Right lobe of liver (tissue), 6 donors: ENCODE data around the gene MRPS6. TPM values are rescaled to one million over a fixed set of nuclear protein-coding genes. Genes with fewer than 3 reads are reported as not detected.
A peak's percentile ranks its signal among the peaks of the same experiment; 100 is the strongest.

Experiments used
- ATAC-seq, 4 donors: fragments of 200-7000 bp; cut with Tn5 transposase; one replicate each; pipeline ENCODE4 v1.9.1; 2020; ENCODE audit warnings: mild to moderate bottlenecking in 4 of 4, moderate library complexity in 4 of 4
- DNase-seq, 3 donors: peaks; one replicate each; pipeline ENCODE4 v3.0.0-alpha.2; 2020
- H3K27ac ChIP-seq, 3 donors: fragments of 200-600 bp; one replicate each; pipeline ENCODE4 v1.8.0; 2022
- H3K27me3 ChIP-seq, 2 donors: fragments of 200-600 bp; one replicate each; pipeline ENCODE4 v1.8.0; 2022
- H3K36me3 ChIP-seq, 4 donors: fragments of 200-600 bp; sonication (generic) in 1 of 4; one replicate each; pipeline versions ENCODE4 v1.5.1 to v1.8.0; 2017 to 2022; ENCODE audit warnings: control low read depth in 1 of 4
- H3K4me1 ChIP-seq, 4 donors: fragments of 200-600 bp; sonication (generic) in 1 of 4; one replicate each; pipeline versions ENCODE4 v1.5.1 to v1.8.0; 2017 to 2022; ENCODE audit warnings: control low read depth in 1 of 4
- H3K4me3 ChIP-seq, 3 donors: fragments of 200-600 bp; one replicate each; pipeline ENCODE4 v1.8.0; 2022
- H3K9me3 ChIP-seq, 4 donors: fragments of 200-600 bp; sonication (generic) in 1 of 4; one replicate each; pipeline versions ENCODE4 v1.5.1 to v1.8.0; 2017 to 2022; ENCODE audit warnings: control low read depth in 1 of 4
- POLR2A ChIP-seq: fragments of 450-650 bp; IDR thresholded peaks from one replicate; pipeline ENCODE4 v1.6.1; 2017; ENCODE audit warnings: antibody characterized with exemption, mild to moderate bottlenecking
- WGBS: methylation state at CpG from one replicate; pipeline ENCODE4 v1.1.6; 2018; ENCODE audit warnings: low coverage, low lambda C conversion rate; ENCODE audit not compliant: insufficient coverage; ENCODE audit errors: missing lambda C conversion rate; 5-methylcytosine and 5-hydroxymethylcytosine counted together
- intact Hi-C, 2 donors: fragments of 100-400 bp; cut with DNase I; formaldehyde crosslinking; loops; one replicate each; pipeline versions ENCODE4 v1.11.2 to v1.14.1; 2022
- total RNA-seq, 6 experiments: library from RNA; depleted of rRNA in 2 of 6; stranded (reverse); fragments of >200 nt in 2 of 6; fragmentation: NEBNext Ultra II Directional in 3 of 6; extraction: Animal tissue kit (Norgen Biotek cat#: 25700) in 3 of 6; gene quantifications; one replicate each; pipeline versions ENCODE4 v1.1.0 to v1.2.4, GENCODE V29; 2016 to 2023
- TF ChIP-seq, protein P1 (sequence below), 4 donors: fragments of 200-600 bp in 3 of 4; fragments of 450-650 bp in 1 of 4; IDR thresholded peaks; one replicate each; pipeline versions ENCODE4 v1.5.1 to v1.8.0; 2016 to 2022; ENCODE audit warnings: antibody characterized with exemption in 4 of 4, mild to moderate bottlenecking in 2 of 4
- donor health status: DM: no; HTN: yes; CAD: no.
- donor health status: DM: no; HTN: no; CAD: no.
- donor health status: DM: no; HTN: no; CAD: no.
- donor health status: DM: no; HTN: yes; CAD: no.
- donor health status: DM: no; HTN: yes; CAD: no.

The MRPS6 gene
- total RNA-seq, 6 experiments from 2014 or later, result 16.0 to 30.0 (median 24.5) TPM

DNA sequence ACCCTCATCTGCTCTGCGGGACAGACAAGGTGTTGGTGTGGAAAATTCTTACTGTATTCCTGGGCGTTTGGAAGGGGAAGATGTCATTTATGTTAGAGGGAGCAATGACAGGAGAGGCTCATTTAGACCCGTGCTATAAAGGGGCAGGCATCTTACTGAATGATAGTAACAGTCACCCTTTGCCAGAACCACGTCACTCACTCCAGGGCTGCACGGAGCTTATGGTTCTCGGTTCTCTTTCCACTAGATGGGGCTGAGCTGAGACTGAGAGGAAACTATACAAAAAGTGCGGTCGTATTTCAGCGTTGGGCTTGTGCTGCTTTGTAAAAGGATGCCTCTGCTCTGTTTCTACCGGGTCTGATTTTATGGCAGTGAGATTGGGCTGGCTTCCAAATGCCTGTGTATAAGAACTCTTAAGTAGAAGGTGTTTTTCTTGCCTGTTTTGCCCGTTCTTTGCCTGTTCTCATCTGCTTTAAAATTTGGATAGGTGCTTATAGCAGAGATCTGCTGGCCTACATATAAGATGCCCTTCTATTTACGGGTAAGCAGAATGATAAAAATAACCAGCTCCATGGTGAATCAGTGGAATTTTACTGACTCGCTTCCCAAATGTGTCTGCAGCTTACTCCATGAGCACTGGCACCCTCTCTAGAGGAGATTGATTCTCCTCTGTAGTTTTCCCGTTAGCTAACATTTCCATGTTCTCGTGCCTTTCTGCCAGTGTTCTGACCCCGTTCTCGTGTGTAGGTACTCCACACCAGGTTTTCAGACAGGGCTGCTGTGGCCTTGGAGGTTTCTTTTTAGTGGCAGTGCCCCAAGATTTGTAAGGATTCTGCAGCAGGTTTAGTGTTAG, 55.9 kb downstream of the MRPS6 start:
- Histone ChIP-seq H3K36me3 (peaks cover 0 to 7% (median 0%) of the 10 kb centered on the region in 4 donors), H3K27ac (no peak overlapping the region), H3K9me3 (no peaks in the 10 kb centered on the region), H3K27me3 (no peaks in the 10 kb centered on the region), H3K4me3 (no peak overlapping the region), H3K4me1 (peaks cover 0 to 5% (median 0%) of the 10 kb centered on the region in 4 donors)
- TF ChIP-seq, protein P1, sequence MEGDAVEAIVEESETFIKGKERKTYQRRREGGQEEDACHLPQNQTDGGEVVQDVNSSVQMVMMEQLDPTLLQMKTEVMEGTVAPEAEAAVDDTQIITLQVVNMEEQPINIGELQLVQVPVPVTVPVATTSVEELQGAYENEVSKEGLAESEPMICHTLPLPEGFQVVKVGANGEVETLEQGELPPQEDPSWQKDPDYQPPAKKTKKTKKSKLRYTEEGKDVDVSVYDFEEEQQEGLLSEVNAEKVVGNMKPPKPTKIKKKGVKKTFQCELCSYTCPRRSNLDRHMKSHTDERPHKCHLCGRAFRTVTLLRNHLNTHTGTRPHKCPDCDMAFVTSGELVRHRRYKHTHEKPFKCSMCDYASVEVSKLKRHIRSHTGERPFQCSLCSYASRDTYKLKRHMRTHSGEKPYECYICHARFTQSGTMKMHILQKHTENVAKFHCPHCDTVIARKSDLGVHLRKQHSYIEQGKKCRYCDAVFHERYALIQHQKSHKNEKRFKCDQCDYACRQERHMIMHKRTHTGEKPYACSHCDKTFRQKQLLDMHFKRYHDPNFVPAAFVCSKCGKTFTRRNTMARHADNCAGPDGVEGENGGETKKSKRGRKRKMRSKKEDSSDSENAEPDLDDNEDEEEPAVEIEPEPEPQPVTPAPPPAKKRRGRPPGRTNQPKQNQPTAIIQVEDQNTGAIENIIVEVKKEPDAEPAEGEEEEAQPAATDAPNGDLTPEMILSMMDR (IDR thresholded peaks at IDR 0.05), result peak in 1 of 4 donors; percentile 10
- TF ChIP-seq POLR2A, result no peak
- intact Hi-C loops, result no loop called here
- ATAC-seq (peak; percentile 29 to 61 (median 50)), DNase-seq (no peak)
- WGBS, result 64% methylated on average over 13 of the region's 17 CpGs

DNA sequence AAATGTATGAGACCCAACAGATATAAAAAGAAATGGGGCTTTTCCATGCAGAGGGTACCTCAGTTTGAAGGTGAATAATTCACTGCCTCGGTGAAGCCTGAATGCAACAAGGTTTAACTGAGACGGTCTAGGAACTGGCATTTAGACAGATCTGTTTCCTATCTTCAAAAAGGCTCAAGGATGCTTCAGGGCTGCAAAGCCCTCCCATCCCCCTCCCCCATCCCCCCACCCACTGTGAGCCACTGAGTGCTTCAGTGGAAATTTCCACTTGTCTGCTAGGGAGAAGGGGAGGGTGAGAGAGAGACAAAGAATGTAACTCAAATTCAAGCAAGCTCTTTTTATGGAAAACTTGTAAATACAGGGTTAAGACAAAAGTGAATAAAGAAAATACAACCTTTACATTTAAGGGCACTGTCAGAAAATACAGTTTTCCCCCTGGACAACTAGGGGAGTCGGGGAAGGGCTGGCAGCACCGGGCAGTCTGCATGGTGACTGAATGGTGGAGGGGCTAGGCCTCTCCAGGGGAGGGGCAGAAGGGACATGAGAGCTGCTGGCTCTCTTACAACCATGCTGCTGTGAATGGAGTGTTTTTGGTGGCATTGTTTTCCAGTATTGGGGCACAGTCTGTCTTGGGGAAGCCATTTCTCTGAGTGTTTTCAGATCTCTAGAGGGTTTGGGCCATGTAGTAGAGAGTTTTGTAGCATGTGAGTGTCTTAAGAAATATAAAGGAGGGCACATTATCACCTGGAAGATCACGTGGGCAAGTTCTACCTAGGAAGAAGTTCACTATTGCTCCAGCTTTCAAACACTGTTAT, 56.7 kb downstream of the MRPS6 start:
- H3K4me1 ChIP-seq, result peaks cover 0 to 5% (median 0%) of the 10 kb centered on the region in 4 donors
- H3K27ac ChIP-seq, result peak overlapping the region in 1 of 3 donors; percentile 3
- H3K36me3 ChIP-seq, result peaks cover 0 to 7% (median 0%) of the 10 kb centered on the region in 4 donors
- no peaks in the 10 kb centered on the region for H3K9me3 ChIP-seq
- intact Hi-C loops, result no loop called here
- no peak for ATAC-seq
- no peak for TF ChIP-seq POLR2A
- TF ChIP-seq, protein P1 (IDR thresholded peaks at IDR 0.05), result no peak
- H3K4me3 ChIP-seq, result no peak overlapping the region
- H3K27me3 ChIP-seq, result no peaks in the 10 kb centered on the region
- DNase-seq, result no peak
- WGBS, result 67% methylated on average over 4 of the region's 5 CpGs

DNA sequence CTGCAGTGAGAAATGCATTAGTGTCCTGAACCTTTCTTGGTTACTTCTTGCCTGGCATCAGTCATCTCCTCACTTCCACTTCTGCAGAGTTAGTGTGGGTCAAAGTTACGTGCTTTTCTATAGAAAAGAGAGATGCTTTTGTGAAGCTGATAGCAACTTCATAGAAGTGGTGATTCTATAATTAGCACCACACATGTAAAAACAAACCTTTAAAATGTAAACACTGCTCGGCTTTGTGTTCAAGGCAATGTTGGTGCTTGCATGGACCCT, 57.3 kb downstream of the MRPS6 start:
- Histone ChIP-seq H3K36me3 (peaks cover 0 to 5% (median 0%) of the 10 kb centered on the region in 4 donors), H3K27me3 (no peaks in the 10 kb centered on the region), H3K9me3 (no peaks in the 10 kb centered on the region), H3K4me3 (no peak overlapping the region), H3K4me1 (peaks cover 0 to 5% (median 0%) of the 10 kb centered on the region in 4 donors), H3K27ac (peak overlapping the region in 1 of 3 donors; percentile 3)
- intact Hi-C loops, result no loop called here
- 68% methylated on average over 2 of the region's 2 CpGs for WGBS
- ATAC-seq, result no peak
- DNase-seq, result no peak
- TF ChIP-seq POLR2A, result no peak
- TF ChIP-seq, protein P1 (IDR thresholded peaks at IDR 0.05), result no peak

DNA sequence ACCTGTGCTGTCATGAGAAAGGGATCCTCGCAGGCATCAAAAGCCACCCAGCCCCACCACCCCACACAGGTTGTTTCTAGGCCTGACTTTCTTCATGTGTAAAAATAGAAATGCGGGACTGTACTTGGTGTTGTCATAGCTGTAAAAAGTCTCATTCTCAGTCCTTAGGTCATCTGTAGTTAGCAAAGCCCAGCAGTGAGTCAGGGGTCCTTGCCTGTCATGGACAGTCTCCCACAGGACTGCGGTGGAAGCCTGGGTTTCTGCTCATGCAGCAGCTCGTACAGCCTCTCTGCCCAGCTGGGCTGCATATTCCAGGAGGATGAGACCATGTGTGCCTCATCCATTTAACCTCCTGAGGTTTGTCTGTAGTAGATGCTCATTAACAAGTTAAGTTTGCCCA, 58.2 kb downstream of the MRPS6 start:
- intact Hi-C loops, result no loop called here
- no peaks in the 10 kb centered on the region for H3K9me3 ChIP-seq
- TF ChIP-seq, protein P1 (IDR thresholded peaks at IDR 0.05), result no peak
- no peak for TF ChIP-seq POLR2A
- DNase-seq (no peak), ATAC-seq (no peak)
- peaks cover 0 to 5% (median 0%) of the 10 kb centered on the region in 4 donors for H3K4me1 ChIP-seq
- no peaks in the 10 kb centered on the region for H3K36me3 ChIP-seq
- WGBS, result 91% methylated on average over 3 of the region's 4 CpGs
- no peak overlapping the region for H3K27ac ChIP-seq
- no peak overlapping the region for H3K4me3 ChIP-seq
- no peaks in the 10 kb centered on the region for H3K27me3 ChIP-seq
